Stomach (tissue), 4 donors: ENCODE measurements around the gene GNB1L.

Experiments
- CTCF ChIP-seq, 7 experiments: fragments of 450-650 bp in 4 of 7; fragments of 200-600 bp in 3 of 7; sonication (generic) in 3 of 7; IDR thresholded peaks; one replicate each; pipeline ENCODE4 v1.5.1; 2016 to 2019; ENCODE audit warnings: antibody characterized with exemption in 7 of 7, control low read depth in 2 of 7, mild to moderate bottlenecking in 1 of 7
- POLR2A ChIP-seq, 4 donors: fragments of 450-650 bp; IDR thresholded peaks; one replicate each; pipeline ENCODE4 v1.6.1; 2016; ENCODE audit warnings: antibody characterized with exemption in 4 of 4, control low read depth in 2 of 4, mild to moderate bottlenecking in 1 of 4, moderate library complexity in 1 of 4
- POLR2AphosphoS5 ChIP-seq, 3 donors: sonication (generic); formaldehyde crosslinking; IDR thresholded peaks; one replicate each; pipeline ENCODE4 v1.6.1; 2016; ENCODE audit warnings: antibody characterized with exemption in 3 of 3

GRCh38 chr22:19786264-19786585 is 68.4 kb downstream of the GNB1L start:
- TF ChIP-seq CTCF (IDR thresholded peaks at IDR 0.05) (no peak), POLR2AphosphoS5 (IDR thresholded peaks at IDR 0.05) (no peak), POLR2A (IDR thresholded peaks at IDR 0.05) (no peak)
